GM23248 (cell line): ENCODE measurements around the gene ATP2B2. TPM values are rescaled to one million over a fixed set of nuclear protein-coding genes. Genes with fewer than 3 reads are reported as not detected.
A peak's percentile ranks its signal among the peaks of the same experiment; 100 is the strongest.

Source experiments
- DNase-seq: peaks from one replicate; pipeline ENCODE4 v3.0.0-alpha.2; 2015
- H2AFZ ChIP-seq: fragments of 200-600 bp; sonication (generic); 2 replicates; pipeline ENCODE4 v1.6.1; 2016; ENCODE audit warnings: antibody characterized with exemption
- H3F3A ChIP-seq: fragments of 200-600 bp; sonication (generic); 2 replicates; pipeline ENCODE4 v1.6.1; 2016; ENCODE audit warnings: mild to moderate bottlenecking, antibody characterized with exemption, mixed run types; ENCODE audit not compliant: insufficient read depth
- H3K27ac ChIP-seq: fragments of 200-600 bp; sonication (generic); 2 replicates; pipeline ENCODE4 v1.5.1; 2016; ENCODE audit warnings: mild to moderate bottlenecking
- H3K27me3 ChIP-seq: fragments of 200-600 bp; sonication (generic); replicated peaks from 2 replicates; pipeline ENCODE4 v1.6.1; 2016; ENCODE audit warnings: mild to moderate bottlenecking; ENCODE audit not compliant: insufficient read depth
- H3K36me3 ChIP-seq: fragments of 200-600 bp; sonication (generic); 2 replicates; pipeline ENCODE4 v1.6.1; 2016; ENCODE audit warnings: low read depth, mild to moderate bottlenecking
- H3K4me1 ChIP-seq: fragments of 200-600 bp; sonication (generic); 2 replicates; pipeline ENCODE4 v1.6.1; 2016; ENCODE audit warnings: mild to moderate bottlenecking; ENCODE audit not compliant: insufficient read depth
- H3K4me2 ChIP-seq: fragments of 200-600 bp; sonication (generic); one replicate; pipeline ENCODE4 v1.6.1; 2016; ENCODE audit warnings: mild to moderate bottlenecking; ENCODE audit not compliant: unreplicated experiment
- H3K4me3 ChIP-seq: fragments of 200-600 bp; sonication (generic); 2 replicates; pipeline ENCODE4 v1.5.1; 2016; ENCODE audit warnings: mild to moderate bottlenecking
- H3K79me2 ChIP-seq: fragments of 200-600 bp; sonication (generic); 2 replicates; pipeline ENCODE4 v1.6.1; 2016; ENCODE audit warnings: mild to moderate bottlenecking; ENCODE audit not compliant: insufficient read depth
- H3K9ac ChIP-seq: fragments of 200-600 bp; sonication (generic); 2 replicates; pipeline ENCODE4 v1.6.1; 2016; ENCODE audit warnings: mild to moderate bottlenecking
- H3K9me2 ChIP-seq: fragments of 200-600 bp; sonication (generic); 2 replicates; pipeline ENCODE4 v1.6.1; 2016; ENCODE audit warnings: mixed run types, mild to moderate bottlenecking, moderate library complexity; ENCODE audit not compliant: insufficient read depth
- H3K9me3 ChIP-seq: fragments of 200-600 bp; sonication (generic); one replicate; pipeline ENCODE4 v1.6.1; 2017; ENCODE audit warnings: low read depth
- H4K20me1 ChIP-seq: fragments of 200-600 bp; sonication (generic); 2 replicates; pipeline ENCODE4 v1.6.0; 2016; ENCODE audit not compliant: insufficient read depth
- EZH2 ChIP-seq: fragments of 200-600 bp; sonication (generic); IDR thresholded peaks from 2 replicates; pipeline ENCODE4 v1.6.1; 2018; ENCODE audit warnings: antibody characterized with exemption, mild to moderate bottlenecking; ENCODE audit not compliant: insufficient read depth, poor library complexity, severe bottlenecking
- EZH2phosphoT487 ChIP-seq: fragments of 200-600 bp; sonication (generic); IDR thresholded peaks from 2 replicates; pipeline ENCODE4 v1.6.1; 2018; ENCODE audit warnings: antibody characterized with exemption, moderate library complexity, mild to moderate bottlenecking, low read depth; ENCODE audit not compliant: insufficient read depth
- WGBS, 2 experiments: methylation state at CpG; one replicate each; pipeline ENCODE4 v1.1.6; 2015 to 2017; ENCODE audit warnings: low lambda C conversion rate in 2 of 2, low coverage in 1 of 2; ENCODE audit errors: missing lambda C conversion rate in 2 of 2; 5-methylcytosine and 5-hydroxymethylcytosine counted together
- in situ Hi-C: fragments of 300-500 bp; cut with MboI; formaldehyde crosslinking; loops from 2 replicates; pipeline ENCODE4 v1.15.0; 2020
- polyA plus RNA-seq: library from polyadenylated mRNA; unstranded; fragments of >200 nt; fragmentation: Nextera tagmentation; extraction: Ambion mirVana; gene quantifications from 2 replicates; pipeline ENCODE4 v1.2.1, GENCODE V29; 2016
- total RNA-seq: library from RNA; depleted of rRNA; stranded (reverse); fragments of >200 nt; shearing (Covaris generic); gene quantifications from 2 replicates; pipeline ENCODE4 v1.2.3, GENCODE V29; 2014

The ATP2B2 gene
- total and polyA plus RNA-seq, 2 experiments from 2014 or later = not detected

GRCh38 chr3:10309736-10310135 lies 195.7 kb downstream of the ATP2B2 start:
- no peak overlapping the region for H3K9ac ChIP-seq
- no peaks in the 10 kb centered on the region for H3K27me3 ChIP-seq
- peaks cover 66% of the 10 kb centered on the region for H3K79me2 ChIP-seq
- H3K4me3 ChIP-seq = no peak overlapping the region
- DNase-seq = no peak
- peaks cover 18% of the 10 kb centered on the region for H3K4me1 ChIP-seq
- H3K9me3 ChIP-seq = no peaks in the 10 kb centered on the region
- H3K4me2 ChIP-seq = no peak overlapping the region
- in situ Hi-C loops = no loop called here
- H3F3A ChIP-seq = peaks cover 75% of the 10 kb centered on the region
- peaks cover 89% of the 10 kb centered on the region for H3K36me3 ChIP-seq
- no peak overlapping the region for H2AFZ ChIP-seq
- H4K20me1 ChIP-seq = peaks cover 11% of the 10 kb centered on the region; the same call in 1 of the 2 replicates
- peak overlapping the region; percentile 27; the same call in 1 of the 2 replicates for H3K27ac ChIP-seq
- WGBS, 2 experiments = 51 to 57% methylated on average over 4 of the region's 4 CpGs
- H3K9me2 ChIP-seq = no peaks in the 10 kb centered on the region
- TF ChIP-seq EZH2phosphoT487 (no peak), EZH2 (no peak)

- in situ Hi-C loops = no loop called here
- Histone ChIP-seq H3K4me1 (peaks cover 18% of the 10 kb centered on the region), H3K4me3 (no peak overlapping the region), H3K36me3 (peaks cover 86% of the 10 kb centered on the region), H3F3A (peaks cover 75% of the 10 kb centered on the region), H3K9ac (no peak overlapping the region), H2AFZ (no peak overlapping the region), H3K27me3 (no peaks in the 10 kb centered on the region), H4K20me1 (0 out of 2 replicates have a peak, but pooled peaks cover 11% of the 10 kb centered on the region), H3K79me2 (peaks cover 55% of the 10 kb centered on the region), H3K9me2 (no peaks in the 10 kb centered on the region), H3K4me2 (no peak overlapping the region), H3K9me3 (no peaks in the 10 kb centered on the region), H3K27ac (no peak overlapping the region)
- 83 to 84% methylated on average over 5 to 7 of the region's 7 CpGs for WGBS, 2 experiments
- no peak for TF ChIP-seq EZH2phosphoT487
- no peak for TF ChIP-seq EZH2
- no peak for DNase-seq
Observed at GRCh38 chr3:10308678-10309077, 196.7 kb downstream of the ATP2B2 start.

GRCh38 chr3:10306156-10306555 lies 199.2 kb downstream of the ATP2B2 start:
- Histone ChIP-seq H4K20me1 (0 out of 2 replicates have a peak, but pooled peaks cover 11% of the 10 kb centered on the region), H3K4me3 (no peak overlapping the region), H3K79me2 (peaks cover 30% of the 10 kb centered on the region), H3K27me3 (no peaks in the 10 kb centered on the region), H3K9ac (no peak overlapping the region), H3K9me2 (no peaks in the 10 kb centered on the region), H3K27ac (no peak overlapping the region), H3K4me2 (no peak overlapping the region), H3K36me3 (peaks cover 76% of the 10 kb centered on the region), H2AFZ (no peak overlapping the region), H3K9me3 (no peaks in the 10 kb centered on the region), H3K4me1 (peaks cover 15% of the 10 kb centered on the region), H3F3A (peaks cover 77% of the 10 kb centered on the region)
- WGBS, 2 experiments = 69 to 74% methylated on average over 3 of the region's 3 CpGs
- DNase-seq = no peak
- in situ Hi-C loops = no loop called here
- TF ChIP-seq EZH2phosphoT487 (no peak), EZH2 (no peak)

- DNase-seq = no peak
Observed at GRCh38 chr3:10305331-10305902, 200.0 kb downstream of the ATP2B2 start.

More at GRCh38 chr3:10305331-10305902, 200.0 kb downstream of the ATP2B2 start:
- H3K36me3 ChIP-seq = peaks cover 70% of the 10 kb centered on the region
- H3K9me3 ChIP-seq = no peaks in the 10 kb centered on the region
- TF ChIP-seq EZH2 = no peak
- no peak for TF ChIP-seq EZH2phosphoT487
- H3K4me1 ChIP-seq = peaks cover 8% of the 10 kb centered on the region
- in situ Hi-C loops = no loop called here
- H3K4me2 ChIP-seq = no peak overlapping the region
- peaks cover 30% of the 10 kb centered on the region for H3K79me2 ChIP-seq
- H2AFZ ChIP-seq = no peak overlapping the region
- no peak overlapping the region for H3K4me3 ChIP-seq
- H3K27ac ChIP-seq = no peak overlapping the region
- no peak overlapping the region for H3K9ac ChIP-seq
- WGBS, 2 experiments = 91% methylated on average over 4 of the region's 4 CpGs
- 0 out of 2 replicates have a peak, but pooled peaks cover 11% of the 10 kb centered on the region for H4K20me1 ChIP-seq
- no peaks in the 10 kb centered on the region for H3K9me2 ChIP-seq
- H3K27me3 ChIP-seq = no peaks in the 10 kb centered on the region
- peaks cover 76% of the 10 kb centered on the region for H3F3A ChIP-seq
